GM12865 (cell line): ENCODE results near the gene PAF1.

Source experiments
- DNase-seq: peaks from one replicate; pipeline ENCODE4 v3.0.0; 2010; ENCODE audit warnings: low read depth
- H3K4me3 ChIP-seq: 2 replicates; pipeline ENCODE4 v1.5.1; 2011; ENCODE audit warnings: mild to moderate bottlenecking, low read depth, low read length, control low read depth
- CTCF ChIP-seq: IDR thresholded peaks from 2 replicates; pipeline ENCODE4 v1.5.1; 2011; ENCODE audit warnings: low read length, control low read depth, low read depth, inconsistent platforms; ENCODE audit not compliant: insufficient read depth; ENCODE audit errors: missing control alignments

PAF1 gene

DNA sequence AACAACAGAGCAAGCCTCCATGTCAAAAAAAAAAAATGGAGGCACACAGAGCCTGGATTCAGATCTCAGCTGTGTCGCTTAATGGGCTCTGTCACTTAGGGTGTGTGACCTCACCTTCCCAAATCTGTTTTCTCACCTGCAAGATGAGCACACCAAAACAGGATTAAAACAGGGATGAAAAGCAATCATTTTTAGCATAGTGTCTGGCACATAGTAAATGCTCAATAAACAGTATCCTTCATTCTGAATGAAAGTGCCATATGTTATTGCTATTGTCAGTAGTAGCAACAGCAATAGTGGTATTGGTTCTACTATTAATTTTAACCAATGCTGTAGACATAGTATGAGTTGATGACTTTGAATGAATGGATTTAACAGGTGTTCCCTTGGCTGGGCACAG, 25.4 kb downstream of the PAF1 start:
- TF ChIP-seq CTCF: no peak
- H3K4me3 ChIP-seq: no peak overlapping the region

GRCh38 chr19:39363901-39364457, 26.9 kb downstream of the PAF1 start:
- TF ChIP-seq CTCF: no peak
- DNase-seq: no peak
- H3K4me3 ChIP-seq: no peak overlapping the region

More for the DNA sequence above, 25.4 kb downstream of the PAF1 start:
- DNase-seq: no peak

- TF ChIP-seq CTCF: no peak
- DNase-seq: no peak
- no peak overlapping the region for H3K4me3 ChIP-seq
These were observed 27.9 kb downstream of the PAF1 start for GRCh38 chr19:39362682-39363657.

GRCh38 chr19:39360599-39360998, 30.3 kb downstream of the PAF1 start:
- no peak overlapping the region for H3K4me3 ChIP-seq
- TF ChIP-seq CTCF: no peak
- no peak for DNase-seq

DNA sequence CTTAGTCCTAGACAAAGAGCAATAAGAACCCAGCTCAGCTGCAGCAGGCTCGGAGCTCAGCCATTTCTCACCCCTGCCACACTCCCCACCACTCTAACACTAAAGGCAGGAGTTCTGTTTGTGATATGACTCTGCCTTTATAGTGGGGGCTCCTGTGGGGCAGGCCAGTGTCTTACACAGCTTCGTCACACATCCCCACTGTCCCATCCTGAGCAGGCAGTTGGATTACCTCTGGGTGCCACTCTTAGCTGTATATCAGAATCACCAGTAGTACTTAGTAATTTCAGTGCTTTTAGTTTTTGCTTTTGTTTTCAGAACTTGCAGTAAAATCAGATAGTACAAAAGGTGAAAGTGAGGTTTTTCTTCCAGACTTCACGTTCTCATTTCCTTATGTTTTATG, 31.9 kb downstream of the PAF1 start:
- no peak for TF ChIP-seq CTCF
- H3K4me3 ChIP-seq: no peak overlapping the region
- DNase-seq: no peak

GRCh38 chr19:39356647-39357046, 34.3 kb downstream of the PAF1 start:
- H3K4me3 ChIP-seq: no peak overlapping the region
- TF ChIP-seq CTCF: no peak
- no peak for DNase-seq
